ENCODE measurements around the gene KIF27. TPM values are rescaled to one million over a fixed set of nuclear protein-coding genes. Genes with fewer than 3 reads are reported as not detected.
"Not testable (repeated sequence)": the region's sequence is repeated elsewhere in the genome, so short reads cannot be mapped to it uniquely, and the experiment has no call there.

KIF27 gene
- polyA plus RNA-seq, 4 donors, result 0.27 to 7.2 (median 1.3) TPM

DNA sequence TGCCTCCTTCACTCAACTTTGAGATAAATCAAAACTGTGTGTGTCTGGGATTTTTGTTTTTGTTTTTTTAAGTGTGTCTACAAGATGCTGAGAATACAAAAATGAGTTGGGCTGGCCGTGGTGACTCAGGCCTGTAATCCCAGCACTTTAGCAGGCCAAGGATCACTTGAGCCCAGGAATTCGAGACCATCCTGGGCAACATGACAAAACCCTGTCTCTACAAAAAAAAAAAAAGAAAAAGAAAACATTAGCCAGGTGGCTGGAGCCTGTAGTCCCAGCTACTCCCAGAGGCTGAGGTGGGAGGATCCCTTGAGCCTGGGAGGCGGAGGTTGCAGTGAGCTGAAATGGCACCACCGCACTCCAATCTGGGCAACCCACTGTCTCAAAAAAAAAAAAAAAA lies 37.8 kb upstream of the KIF27 start:
- no peak overlapping the region for H3K4me3 ChIP-seq (ENCODE audit: low read depth in 1 of 3, low read length in 3 of 3)
- peaks cover 0 to 6% (median 0%) of the 10 kb centered on the region in 3 donors for H3K36me3 ChIP-seq (ENCODE audit: control insufficient read depth in 3 of 3, insufficient read depth in 2 of 3, low read depth in 1 of 3, low read length in 3 of 3)
- no peak for FAIRE-seq
- no peak for DNase-seq
- H3K27me3 ChIP-seq (ENCODE audit: control insufficient read depth in 3 of 3, insufficient read depth in 3 of 3, low read length in 3 of 3), result no peaks in the 10 kb centered on the region
- no peak overlapping the region for H3K27ac ChIP-seq (ENCODE audit: low read depth in 1 of 3, low read length in 2 of 3)
- peaks cover 0 to 3% (median 2%) of the 10 kb centered on the region in 3 donors for H3K4me1 ChIP-seq (ENCODE audit: control insufficient read depth in 3 of 3, insufficient read depth in 2 of 3, low read depth in 1 of 3, low read length in 2 of 3)
- WGBS, 3 donors, result 70 to 78% (median 74%) methylated on average over 4 of the region's 4 CpGs
- no peaks in the 10 kb centered on the region for H3K9me3 ChIP-seq (ENCODE audit: control insufficient read depth in 2 of 2, insufficient read depth in 1 of 2, low read depth in 1 of 2, low read length in 1 of 2)

DNA sequence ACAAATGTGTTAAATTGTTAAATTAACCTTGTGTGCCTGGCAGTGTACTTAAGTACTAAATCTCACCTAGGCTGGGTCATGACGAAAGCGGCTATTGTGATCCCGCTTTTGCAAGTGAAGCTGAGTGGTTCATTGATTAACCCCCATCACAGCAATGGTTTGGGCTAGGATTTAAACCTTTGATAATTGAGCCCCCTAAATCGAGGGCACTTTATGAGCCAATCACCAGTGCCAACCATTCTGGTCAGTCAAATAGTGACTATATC lies 35.9 kb upstream of the KIF27 start:
- H3K4me1 ChIP-seq (ENCODE audit: control insufficient read depth in 3 of 3, insufficient read depth in 2 of 3, low read depth in 1 of 3, low read length in 2 of 3), result peaks cover 0 to 3% (median 2%) of the 10 kb centered on the region in 3 donors
- H3K36me3 ChIP-seq (ENCODE audit: control insufficient read depth in 3 of 3, insufficient read depth in 2 of 3, low read depth in 1 of 3, low read length in 3 of 3), result peaks cover under 1 to 19% (median 2%) of the 10 kb centered on the region in 3 donors
- H3K4me3 ChIP-seq (ENCODE audit: low read depth in 1 of 3, low read length in 3 of 3), result peak overlapping the region in 2 of 3 donors; percentile 77 to 91
- H3K27me3 ChIP-seq (ENCODE audit: control insufficient read depth in 3 of 3, insufficient read depth in 3 of 3, low read length in 3 of 3), result no peaks in the 10 kb centered on the region
- 15 to 52% (median 40%) methylated on average over 4 of the region's 4 CpGs for WGBS, 3 donors
- no peaks in the 10 kb centered on the region for H3K9me3 ChIP-seq (ENCODE audit: control insufficient read depth in 2 of 2, insufficient read depth in 1 of 2, low read depth in 1 of 2, low read length in 1 of 2)
- peak overlapping the region; percentile 90 to 99 (median 96) for H3K27ac ChIP-seq (ENCODE audit: low read depth in 1 of 3, low read length in 2 of 3)
- DNase-seq (peak in 1 of 2 donors; percentile 54), FAIRE-seq (no peak)

- peak overlapping the region; percentile 90 to 99 (median 96) for H3K27ac ChIP-seq (ENCODE audit: low read depth in 1 of 3, low read length in 2 of 3)
- peak; percentile 96 to 98 for DNase-seq
- FAIRE-seq, result no peak
These were observed 35.4 kb upstream of the KIF27 start for GRCh38 chr9:83956436-83957247.

DNA sequence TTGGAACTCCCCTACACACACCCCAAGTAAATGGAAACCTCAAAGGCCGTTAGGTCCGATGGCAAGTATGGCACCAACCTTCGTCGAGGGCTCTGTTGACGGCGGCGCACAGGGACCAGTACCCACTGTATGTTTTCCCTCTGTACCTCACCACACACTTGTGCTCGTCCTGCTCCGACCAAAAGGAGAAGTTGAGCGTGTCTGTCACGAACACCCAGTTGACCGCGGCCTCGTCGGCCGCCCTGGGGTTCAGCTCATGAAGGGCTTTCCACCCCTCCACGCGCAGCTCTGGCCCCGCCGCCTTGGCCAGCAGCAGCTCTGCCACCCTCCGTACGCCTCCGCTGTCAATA lies 34.8 kb upstream of the KIF27 start:
- Histone ChIP-seq H3K27ac (ENCODE audit: low read depth in 1 of 3, low read length in 2 of 3) (peak overlapping the region; percentile 90 to 99 (median 96)), H3K27me3 (ENCODE audit: control insufficient read depth in 3 of 3, insufficient read depth in 3 of 3, low read length in 3 of 3) (no peaks in the 10 kb centered on the region), H3K9me3 (ENCODE audit: control insufficient read depth in 2 of 2, insufficient read depth in 1 of 2, low read depth in 1 of 2, low read length in 1 of 2) (no peaks in the 10 kb centered on the region), H3K36me3 (ENCODE audit: control insufficient read depth in 3 of 3, insufficient read depth in 2 of 3, low read depth in 1 of 3, low read length in 3 of 3) (peaks cover 2 to 26% (median 5%) of the 10 kb centered on the region in 3 donors), H3K4me3 (ENCODE audit: low read depth in 1 of 3, low read length in 3 of 3) (peak overlapping the region; percentile 62 to 91 (median 77)), H3K4me1 (ENCODE audit: control insufficient read depth in 3 of 3, insufficient read depth in 2 of 3, low read depth in 1 of 3, low read length in 2 of 3) (peaks cover 0 to 3% (median 0%) of the 10 kb centered on the region in 3 donors)
- peak in 1 of 2 donors; percentile 64 for DNase-seq
- FAIRE-seq, result no peak
- WGBS, 3 donors, result 3 to 8% (median 6%) methylated on average over 23 of the region's 23 CpGs

More at GRCh38 chr9:83956436-83957247, 35.4 kb upstream of the KIF27 start:
- H3K4me1 ChIP-seq (ENCODE audit: control insufficient read depth in 3 of 3, insufficient read depth in 2 of 3, low read depth in 1 of 3, low read length in 2 of 3), result peaks cover 0 to 3% (median 0%) of the 10 kb centered on the region in 3 donors
- no peaks in the 10 kb centered on the region for H3K27me3 ChIP-seq (ENCODE audit: control insufficient read depth in 3 of 3, insufficient read depth in 3 of 3, low read length in 3 of 3)
- WGBS, 3 donors, result 1 to 4% (median 2%) methylated on average over 53 to 57 of the region's 57 CpGs
- H3K36me3 ChIP-seq (ENCODE audit: control insufficient read depth in 3 of 3, insufficient read depth in 2 of 3, low read depth in 1 of 3, low read length in 3 of 3), result peaks cover 2 to 23% (median 5%) of the 10 kb centered on the region in 3 donors
- no peaks in the 10 kb centered on the region for H3K9me3 ChIP-seq (ENCODE audit: control insufficient read depth in 2 of 2, insufficient read depth in 1 of 2, low read depth in 1 of 2, low read length in 1 of 2)
- peak overlapping the region; percentile 62 to 91 (median 77) for H3K4me3 ChIP-seq (ENCODE audit: low read depth in 1 of 3, low read length in 3 of 3)

DNA sequence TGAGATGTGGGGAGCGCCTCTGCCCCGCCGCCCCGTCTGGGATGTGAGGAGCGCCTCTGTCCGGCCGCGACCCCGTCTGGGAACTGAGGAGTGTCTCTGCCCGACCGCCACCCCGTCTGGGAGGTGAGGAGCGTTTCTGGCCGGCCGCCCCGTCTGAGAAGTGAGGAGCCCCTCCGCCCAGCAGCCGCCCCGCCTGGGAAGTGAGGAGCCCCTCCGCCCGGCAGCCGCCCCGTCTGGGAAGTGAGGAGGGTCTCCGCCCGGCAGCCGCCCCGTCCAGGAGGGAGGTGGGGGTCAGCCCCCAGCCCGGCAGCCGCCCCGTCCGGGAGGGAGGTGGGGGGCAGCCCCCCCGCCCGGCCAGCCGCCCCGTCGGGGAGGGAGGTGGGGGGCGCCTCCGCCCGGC lies 26.9 kb upstream of the KIF27 start:
- H3K36me3 ChIP-seq (ENCODE audit: control insufficient read depth in 3 of 3, insufficient read depth in 2 of 3, low read depth in 1 of 3, low read length in 3 of 3), result peaks cover 4 to 49% (median 9%) of the 10 kb centered on the region in 3 donors
- not testable (repeated sequence) for FAIRE-seq; H3K4me1 ChIP-seq (ENCODE audit: control insufficient read depth in 3 of 3, insufficient read depth in 2 of 3, low read depth in 1 of 3, low read length in 2 of 3)

GRCh38 chr9:83940590-83941303 lies 19.5 kb upstream of the KIF27 start:
- Histone ChIP-seq H3K27ac (ENCODE audit: low read depth in 1 of 3, low read length in 2 of 3) (peak overlapping the region in 2 of 3 donors; percentile 25 to 45), H3K9me3 (ENCODE audit: control insufficient read depth in 2 of 2, insufficient read depth in 1 of 2, low read depth in 1 of 2, low read length in 1 of 2) (no peaks in the 10 kb centered on the region), H3K4me3 (ENCODE audit: low read depth in 1 of 3, low read length in 3 of 3) (no peak overlapping the region), H3K4me1 (ENCODE audit: control insufficient read depth in 3 of 3, insufficient read depth in 2 of 3, low read depth in 1 of 3, low read length in 2 of 3) (peaks cover 0 to 8% (median 0%) of the 10 kb centered on the region in 3 donors), H3K27me3 (ENCODE audit: control insufficient read depth in 3 of 3, insufficient read depth in 3 of 3, low read length in 3 of 3) (no peaks in the 10 kb centered on the region), H3K36me3 (ENCODE audit: control insufficient read depth in 3 of 3, insufficient read depth in 2 of 3, low read depth in 1 of 3, low read length in 3 of 3) (peaks cover 6 to 33% (median 14%) of the 10 kb centered on the region in 3 donors)
- peak; percentile 43 to 64 for DNase-seq
- WGBS, 3 donors, result 7 to 61% (median 31%) methylated on average over 5 of the region's 5 CpGs
- FAIRE-seq, result no peak

More for the DNA sequence above, 26.9 kb upstream of the KIF27 start:
- not testable (repeated sequence) for H3K27ac ChIP-seq (ENCODE audit: low read depth in 1 of 3, low read length in 2 of 3); H3K4me3 ChIP-seq (ENCODE audit: low read depth in 1 of 3, low read length in 3 of 3); DNase-seq; H3K9me3 ChIP-seq (ENCODE audit: control insufficient read depth in 2 of 2, insufficient read depth in 1 of 2, low read depth in 1 of 2, low read length in 1 of 2); H3K27me3 ChIP-seq (ENCODE audit: control insufficient read depth in 3 of 3, insufficient read depth in 3 of 3, low read length in 3 of 3)
- WGBS, 3 donors, result 98 to 99% (median 98%) methylated on average over 8 to 39 of the region's 39 CpGs

DNA sequence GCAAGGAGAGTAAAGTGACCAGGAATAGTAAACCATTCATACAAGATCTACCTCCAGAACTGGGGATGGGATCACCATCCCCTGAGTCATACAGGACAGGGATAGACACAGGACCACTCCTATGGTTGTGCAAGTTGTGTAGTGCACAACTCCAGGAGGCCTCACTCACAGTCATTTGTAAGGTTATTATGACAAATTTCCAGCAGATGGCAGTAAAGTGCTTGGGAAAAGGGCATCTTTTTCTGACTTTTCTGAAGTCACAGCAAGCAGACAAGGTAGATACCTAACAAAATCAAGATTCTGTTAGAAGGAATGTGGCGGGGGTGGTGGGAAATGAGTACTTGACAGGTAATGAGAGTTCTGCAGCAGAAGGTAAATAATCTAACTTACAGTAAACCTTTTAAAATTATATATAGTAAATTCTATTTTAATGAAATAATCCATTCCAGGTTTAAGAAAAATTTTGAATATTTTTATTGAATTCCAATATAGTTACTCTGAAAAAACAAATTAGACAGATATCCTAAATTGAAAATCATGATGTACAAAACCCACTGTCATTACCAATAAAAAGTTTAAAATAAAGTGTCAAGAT lies 16.7 kb upstream of the KIF27 start:
- H3K27ac ChIP-seq (ENCODE audit: low read depth in 1 of 3, low read length in 2 of 3), result no peak overlapping the region
- no peak overlapping the region for H3K4me3 ChIP-seq (ENCODE audit: low read depth in 1 of 3, low read length in 3 of 3)
- DNase-seq (peak; percentile 81 to 83), FAIRE-seq (no peak)
- H3K9me3 ChIP-seq (ENCODE audit: control insufficient read depth in 2 of 2, insufficient read depth in 1 of 2, low read depth in 1 of 2, low read length in 1 of 2), result no peaks in the 10 kb centered on the region
- H3K4me1 ChIP-seq (ENCODE audit: control insufficient read depth in 3 of 3, insufficient read depth in 2 of 3, low read depth in 1 of 3, low read length in 2 of 3), result peaks cover 0 to 8% (median 0%) of the 10 kb centered on the region in 3 donors
- H3K27me3 ChIP-seq (ENCODE audit: control insufficient read depth in 3 of 3, insufficient read depth in 3 of 3, low read length in 3 of 3), result no peaks in the 10 kb centered on the region
- peaks cover 4 to 22% (median 14%) of the 10 kb centered on the region in 3 donors for H3K36me3 ChIP-seq (ENCODE audit: control insufficient read depth in 3 of 3, insufficient read depth in 2 of 3, low read depth in 1 of 3, low read length in 3 of 3)
- WGBS, 3 donors, result 30 to 44% (median 35%) methylated on average over 1 of the region's 1 CpG

GRCh38 chr9:83936523-83936922 lies 15.3 kb upstream of the KIF27 start:
- peaks cover 4 to 17% (median 10%) of the 10 kb centered on the region in 3 donors for H3K36me3 ChIP-seq (ENCODE audit: control insufficient read depth in 3 of 3, insufficient read depth in 2 of 3, low read depth in 1 of 3, low read length in 3 of 3)
- no peak overlapping the region for H3K4me3 ChIP-seq (ENCODE audit: low read depth in 1 of 3, low read length in 3 of 3)
- no peak overlapping the region for H3K27ac ChIP-seq (ENCODE audit: low read depth in 1 of 3, low read length in 2 of 3)
- DNase-seq, result no peak
- H3K4me1 ChIP-seq (ENCODE audit: control insufficient read depth in 3 of 3, insufficient read depth in 2 of 3, low read depth in 1 of 3, low read length in 2 of 3), result peaks cover 0 to 8% (median 0%) of the 10 kb centered on the region in 3 donors
- H3K9me3 ChIP-seq (ENCODE audit: control insufficient read depth in 2 of 2, insufficient read depth in 1 of 2, low read depth in 1 of 2, low read length in 1 of 2), result no peaks in the 10 kb centered on the region
- WGBS, 3 donors, result 85 to 89% (median 89%) methylated on average over 6 of the region's 6 CpGs
- H3K27me3 ChIP-seq (ENCODE audit: control insufficient read depth in 3 of 3, insufficient read depth in 3 of 3, low read length in 3 of 3), result no peaks in the 10 kb centered on the region
- FAIRE-seq, result no peak
